ENCODE results near the gene ZNF385B.
"Not testable (repeated sequence)": the region's sequence is repeated elsewhere in the genome, so short reads cannot be mapped to it uniquely, and the experiment has no call there.

ZNF385B gene

GRCh38 chr2:179654806-179655205 lies 206.6 kb downstream of the ZNF385B start:
- Histone ChIP-seq H3K9ac (ENCODE audit: low read length) (no peak overlapping the region), H3K36me3 (ENCODE audit: control insufficient read depth, insufficient read depth, low read length, severe bottlenecking) (no peaks in the 10 kb centered on the region), H3K4me3 (ENCODE audit: low read length) (no peak overlapping the region), H3K4me1 (ENCODE audit: control insufficient read depth, insufficient read depth, low read length) (peaks cover 13% of the 10 kb centered on the region), H3K9me3 (ENCODE audit: control insufficient read depth, low read length) (no peaks in the 10 kb centered on the region), H3K27me3 (replicated peaks; ENCODE audit: control insufficient read depth, insufficient read depth, low read length) (no peaks in the 10 kb centered on the region)
- no peak for DNase-seq (ENCODE audit: low read depth)

- no peaks in the 10 kb centered on the region for H3K27me3 ChIP-seq (replicated peaks; ENCODE audit: control insufficient read depth, insufficient read depth, low read length)
- DNase-seq (ENCODE audit: low read depth): no peak
- peaks cover 14% of the 10 kb centered on the region for H3K4me1 ChIP-seq (ENCODE audit: control insufficient read depth, insufficient read depth, low read length)
- no peak overlapping the region for H3K9ac ChIP-seq (ENCODE audit: low read length)
- no peaks in the 10 kb centered on the region for H3K36me3 ChIP-seq (ENCODE audit: control insufficient read depth, insufficient read depth, low read length, severe bottlenecking)
- no peaks in the 10 kb centered on the region for H3K9me3 ChIP-seq (ENCODE audit: control insufficient read depth, low read length)
- no peak overlapping the region for H3K4me3 ChIP-seq (ENCODE audit: low read length)
Measured at GRCh38 chr2:179652296-179652695, 209.1 kb downstream of the ZNF385B start.

- Histone ChIP-seq H3K9ac (ENCODE audit: low read length) (no peak overlapping the region), H3K4me3 (ENCODE audit: low read length) (no peak overlapping the region), H3K27me3 (replicated peaks; ENCODE audit: control insufficient read depth, insufficient read depth, low read length) (no peaks in the 10 kb centered on the region), H3K9me3 (ENCODE audit: control insufficient read depth, low read length) (no peaks in the 10 kb centered on the region), H3K36me3 (ENCODE audit: control insufficient read depth, insufficient read depth, low read length, severe bottlenecking) (no peaks in the 10 kb centered on the region), H3K4me1 (ENCODE audit: control insufficient read depth, insufficient read depth, low read length) (peaks cover 24% of the 10 kb centered on the region)
- no peak for DNase-seq (ENCODE audit: low read depth)
Measured at GRCh38 chr2:179650420-179650819, 211.0 kb downstream of the ZNF385B start.

- no peak for DNase-seq (ENCODE audit: low read depth)
Measured at GRCh38 chr2:179646862-179647587, 214.4 kb downstream of the ZNF385B start.

GRCh38 chr2:179646173-179646769 lies 215.1 kb downstream of the ZNF385B start:
- peak overlapping the region; percentile 1 for H3K9ac ChIP-seq (ENCODE audit: low read length)
- H3K9me3 ChIP-seq (ENCODE audit: control insufficient read depth, low read length): no peaks in the 10 kb centered on the region
- DNase-seq (ENCODE audit: low read depth): no peak

More at GRCh38 chr2:179646862-179647587, 214.4 kb downstream of the ZNF385B start:
- H3K4me3 ChIP-seq (ENCODE audit: low read length): no peak overlapping the region
- no peaks in the 10 kb centered on the region for H3K9me3 ChIP-seq (ENCODE audit: control insufficient read depth, low read length)
- H3K9ac ChIP-seq (ENCODE audit: low read length): peak overlapping the region; percentile 1
- peaks cover 31% of the 10 kb centered on the region for H3K4me1 ChIP-seq (ENCODE audit: control insufficient read depth, insufficient read depth, low read length)
- no peaks in the 10 kb centered on the region for H3K36me3 ChIP-seq (ENCODE audit: control insufficient read depth, insufficient read depth, low read length, severe bottlenecking)
- H3K27me3 ChIP-seq (replicated peaks; ENCODE audit: control insufficient read depth, insufficient read depth, low read length): no peaks in the 10 kb centered on the region

GRCh38 chr2:179645047-179645446 lies 216.4 kb downstream of the ZNF385B start:
- Histone ChIP-seq H3K9ac (ENCODE audit: low read length) (no peak overlapping the region), H3K9me3 (ENCODE audit: control insufficient read depth, low read length) (no peaks in the 10 kb centered on the region), H3K27me3 (replicated peaks; ENCODE audit: control insufficient read depth, insufficient read depth, low read length) (no peaks in the 10 kb centered on the region), H3K4me3 (ENCODE audit: low read length) (no peak overlapping the region), H3K4me1 (ENCODE audit: control insufficient read depth, insufficient read depth, low read length) (peaks cover 31% of the 10 kb centered on the region), H3K36me3 (ENCODE audit: control insufficient read depth, insufficient read depth, low read length, severe bottlenecking) (no peaks in the 10 kb centered on the region)
- DNase-seq (ENCODE audit: low read depth): no peak

More at GRCh38 chr2:179646173-179646769, 215.1 kb downstream of the ZNF385B start:
- H3K4me3 ChIP-seq (ENCODE audit: low read length): no peak overlapping the region
- H3K36me3 ChIP-seq (ENCODE audit: control insufficient read depth, insufficient read depth, low read length, severe bottlenecking): no peaks in the 10 kb centered on the region
- H3K4me1 ChIP-seq (ENCODE audit: control insufficient read depth, insufficient read depth, low read length): peaks cover 31% of the 10 kb centered on the region
- no peaks in the 10 kb centered on the region for H3K27me3 ChIP-seq (replicated peaks; ENCODE audit: control insufficient read depth, insufficient read depth, low read length)

- Histone ChIP-seq H3K36me3 (ENCODE audit: control insufficient read depth, insufficient read depth, low read length, severe bottlenecking) (no peaks in the 10 kb centered on the region), H3K4me3 (ENCODE audit: low read length) (no peak overlapping the region), H3K4me1 (ENCODE audit: control insufficient read depth, insufficient read depth, low read length) (peaks cover 31% of the 10 kb centered on the region), H3K9me3 (ENCODE audit: control insufficient read depth, low read length) (no peaks in the 10 kb centered on the region), H3K9ac (ENCODE audit: low read length) (no peak overlapping the region), H3K27me3 (replicated peaks; ENCODE audit: control insufficient read depth, insufficient read depth, low read length) (no peaks in the 10 kb centered on the region)
- no peak for DNase-seq (ENCODE audit: low read depth)
Measured at GRCh38 chr2:179642462-179642861, 218.9 kb downstream of the ZNF385B start.

GRCh38 chr2:179636995-179637394 lies 224.4 kb downstream of the ZNF385B start:
- Histone ChIP-seq H3K27me3 (replicated peaks; ENCODE audit: control insufficient read depth, insufficient read depth, low read length) (no peaks in the 10 kb centered on the region), H3K9me3 (ENCODE audit: control insufficient read depth, low read length) (no peaks in the 10 kb centered on the region), H3K36me3 (ENCODE audit: control insufficient read depth, insufficient read depth, low read length, severe bottlenecking) (no peaks in the 10 kb centered on the region), H3K4me1 (ENCODE audit: control insufficient read depth, insufficient read depth, low read length) (peaks cover 8% of the 10 kb centered on the region), H3K4me3 (ENCODE audit: low read length) (no peak overlapping the region), H3K9ac (ENCODE audit: low read length) (no peak overlapping the region)
- no peak for DNase-seq (ENCODE audit: low read depth)

GRCh38 chr2:179636100-179636980 lies 225.1 kb downstream of the ZNF385B start:
- H3K4me3 ChIP-seq (ENCODE audit: low read length): no peak overlapping the region
- H3K4me1 ChIP-seq (ENCODE audit: control insufficient read depth, insufficient read depth, low read length): peaks cover 8% of the 10 kb centered on the region
- no peaks in the 10 kb centered on the region for H3K9me3 ChIP-seq (ENCODE audit: control insufficient read depth, low read length)
- peak overlapping the region; percentile 15 for H3K9ac ChIP-seq (ENCODE audit: low read length)
- no peaks in the 10 kb centered on the region for H3K27me3 ChIP-seq (replicated peaks; ENCODE audit: control insufficient read depth, insufficient read depth, low read length)
- no peaks in the 10 kb centered on the region for H3K36me3 ChIP-seq (ENCODE audit: control insufficient read depth, insufficient read depth, low read length, severe bottlenecking)
- DNase-seq (ENCODE audit: low read depth): no peak

GRCh38 chr2:179631769-179632385 lies 229.5 kb downstream of the ZNF385B start:
- H3K9ac ChIP-seq (ENCODE audit: low read length); H3K4me3 ChIP-seq (ENCODE audit: low read length); DNase-seq (ENCODE audit: low read depth); H3K9me3 ChIP-seq (ENCODE audit: control insufficient read depth, low read length); H3K36me3 ChIP-seq (ENCODE audit: control insufficient read depth, insufficient read depth, low read length, severe bottlenecking); H3K27me3 ChIP-seq (replicated peaks; ENCODE audit: control insufficient read depth, insufficient read depth, low read length): not testable (repeated sequence)
- peaks cover 12% of the 10 kb centered on the region for H3K4me1 ChIP-seq (ENCODE audit: control insufficient read depth, insufficient read depth, low read length)

- not testable (repeated sequence) for H3K36me3 ChIP-seq (ENCODE audit: control insufficient read depth, insufficient read depth, low read length, severe bottlenecking); H3K9ac ChIP-seq (ENCODE audit: low read length); H3K27me3 ChIP-seq (replicated peaks; ENCODE audit: control insufficient read depth, insufficient read depth, low read length); H3K4me3 ChIP-seq (ENCODE audit: low read length); DNase-seq (ENCODE audit: low read depth); H3K9me3 ChIP-seq (ENCODE audit: control insufficient read depth, low read length)
- H3K4me1 ChIP-seq (ENCODE audit: control insufficient read depth, insufficient read depth, low read length): peaks cover 14% of the 10 kb centered on the region
Measured at GRCh38 chr2:179629776-179630175, 231.6 kb downstream of the ZNF385B start.

Measured in adipocyte (in vitro differentiated cells).